HG03196 (cell line): ENCODE measurements around the gene MOB3B.

Source experiments
- ATAC-seq: cut with Tn5 transposase; IDR thresholded peaks from one replicate; pipeline ENCODE4 v1.9.1; 2021; ENCODE audit not compliant: unreplicated experiment

Gene MOB3B

GRCh38 chr9:27529316-27530278 lies at the start of gene MOB3B:
TSS of gene MOB3B (minus strand) at chr9:27529814. CDS start at chr9:27455550, 74,264 bp downstream.
- peak; percentile 89 for ATAC-seq

GRCh38 chr9:27573634-27574590 lies 44.3 kb upstream of the MOB3B start:
- ATAC-seq: peak; percentile 90

GRCh38 chr9:27572918-27573633 lies 43.5 kb upstream of the MOB3B start, which contains the start of gene C9orf72:
TSS of gene C9orf72 (minus strand) at chr9:27573481. CDS start at chr9:27567120, 6,361 bp downstream.
- ATAC-seq: peak; percentile 69

DNA sequence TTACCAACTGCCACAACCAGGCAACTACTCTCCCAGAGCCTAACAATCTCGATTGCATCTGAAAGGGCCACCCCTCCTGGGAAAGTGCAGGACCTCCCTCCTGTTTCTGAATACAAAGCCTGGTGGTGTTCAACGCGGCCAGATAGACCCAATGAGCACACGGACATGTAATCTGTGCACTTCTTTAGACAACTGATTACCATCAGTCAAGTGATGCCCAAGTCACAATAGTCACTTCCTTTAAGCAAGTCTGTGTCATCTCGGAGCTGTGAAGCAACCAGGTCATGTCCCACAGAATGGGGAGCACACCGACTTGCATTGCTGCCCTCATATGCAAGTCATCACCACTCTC lies 42.9 kb upstream of the MOB3B start:
- peak; percentile 30 for ATAC-seq

- no peak for ATAC-seq
Observed at GRCh38 chr9:27572061-27572460, 42.4 kb upstream of the MOB3B start.

DNA sequence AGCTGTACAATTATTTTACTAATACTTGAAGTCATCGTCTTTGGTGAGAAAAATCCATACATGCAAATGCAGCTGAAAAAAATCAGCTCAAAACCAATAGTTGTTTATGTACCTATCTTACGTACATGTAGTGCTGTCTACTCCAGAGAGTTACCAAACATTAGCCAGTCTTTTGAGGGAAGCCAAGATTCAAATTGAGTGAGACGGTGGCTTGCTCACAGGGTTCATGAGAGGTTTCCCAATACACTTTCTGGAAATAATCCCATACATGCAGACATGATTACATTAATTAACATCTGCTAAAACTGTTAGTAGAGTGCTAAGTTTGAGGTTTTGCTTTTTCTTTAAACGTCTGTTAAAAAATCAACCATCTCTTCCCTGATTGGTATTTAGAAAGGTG lies 41.4 kb upstream of the MOB3B start:
- no peak for ATAC-seq

DNA sequence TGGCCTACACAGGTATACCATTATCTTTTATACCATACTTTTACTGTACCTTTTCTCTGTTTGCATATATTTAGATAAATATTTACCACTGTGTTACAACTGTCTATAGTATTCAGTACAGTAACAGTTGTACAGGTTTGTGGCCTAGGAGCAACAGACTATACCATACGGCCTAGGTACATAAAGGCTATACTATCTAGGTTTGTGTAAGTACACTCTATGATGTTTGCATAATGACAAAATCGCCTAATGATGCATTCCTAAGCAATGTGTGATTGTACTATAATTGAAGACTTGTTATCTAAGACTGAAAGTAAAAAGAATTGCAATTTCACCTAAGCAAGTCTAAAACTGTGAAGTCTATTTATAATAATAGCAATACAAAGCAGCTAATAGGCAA lies 39.8 kb upstream of the MOB3B start:
- ATAC-seq: no peak

DNA sequence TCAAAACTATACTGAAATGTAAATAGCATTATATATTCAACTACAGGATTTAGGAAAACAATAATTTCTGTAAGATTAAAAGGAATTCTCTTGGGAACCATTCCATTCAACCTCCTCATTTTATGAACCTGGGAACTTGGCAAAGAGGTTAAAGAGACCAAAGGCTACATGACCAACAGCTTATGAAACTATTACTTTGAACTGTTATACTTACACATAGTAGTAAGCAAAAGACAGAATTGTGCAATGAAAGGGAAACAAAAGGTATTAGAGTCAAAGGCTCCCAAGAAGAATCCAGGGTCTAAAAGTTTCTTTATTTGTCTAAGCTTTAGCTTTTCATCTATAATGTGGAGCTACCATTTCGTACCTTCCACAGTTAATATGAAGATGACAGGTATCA lies 36.5 kb upstream of the MOB3B start:
- no peak for ATAC-seq

DNA sequence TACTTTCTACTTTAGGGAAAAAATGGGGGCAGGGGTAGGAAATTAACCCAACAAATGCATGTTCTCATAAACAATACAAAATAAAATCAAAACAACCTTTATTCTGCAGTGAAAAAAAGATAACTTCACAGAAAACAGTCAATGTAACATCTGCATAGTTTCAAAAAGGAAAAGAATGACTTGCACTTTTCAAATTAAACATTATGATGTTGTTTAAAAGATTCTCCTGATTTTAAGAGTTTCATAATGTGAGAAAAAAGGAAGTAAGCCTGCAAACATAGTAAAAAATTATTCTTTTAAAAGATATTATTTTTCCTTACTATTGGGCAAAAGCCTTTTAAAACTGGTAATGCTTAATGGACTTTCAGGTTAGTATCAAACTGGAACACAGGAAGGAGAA lies 36.1 kb upstream of the MOB3B start:
- ATAC-seq: no peak

- ATAC-seq: no peak
Observed at GRCh38 chr9:27564670-27565069, 35.1 kb upstream of the MOB3B start.

DNA sequence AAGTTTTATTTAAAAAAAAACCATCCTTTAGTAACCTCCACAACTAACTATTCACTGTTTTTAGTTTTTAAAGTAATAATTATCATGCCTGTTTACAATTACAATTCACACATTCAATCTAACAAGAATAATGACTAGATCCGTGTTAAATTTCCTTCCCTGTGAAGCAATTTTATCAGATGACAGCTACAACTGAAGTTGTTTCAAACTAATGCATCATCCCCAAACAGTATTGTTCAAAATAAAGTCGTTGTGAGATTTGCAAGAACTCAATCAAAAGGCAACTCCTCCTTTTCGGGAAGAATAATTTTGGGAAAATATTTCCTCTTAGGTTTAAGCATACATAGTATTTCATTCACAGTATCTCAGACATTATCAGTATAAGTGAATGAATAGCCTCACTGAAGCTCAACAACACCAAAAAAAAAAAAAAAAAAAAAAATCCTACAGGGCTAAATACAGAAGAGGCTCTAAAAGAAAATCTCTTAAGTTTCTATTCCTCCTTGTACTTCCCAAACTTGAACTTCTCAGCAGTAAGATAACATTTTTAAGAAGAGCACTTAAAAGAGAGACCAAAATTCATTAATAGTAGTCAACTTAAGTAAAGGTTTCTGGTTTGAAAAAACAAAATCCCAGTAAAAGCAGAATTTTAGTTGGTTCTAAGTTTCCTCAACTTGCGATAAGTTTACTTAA lies 34.3 kb upstream of the MOB3B start:
- no peak for ATAC-seq

- no peak for ATAC-seq
Observed at GRCh38 chr9:27561685-27562084, 32.1 kb upstream of the MOB3B start.

- no peak for ATAC-seq
Observed at GRCh38 chr9:27560457-27560856, 30.8 kb upstream of the MOB3B start.

GRCh38 chr9:27558307-27558706 lies 28.7 kb upstream of the MOB3B start:
- ATAC-seq: no peak

- ATAC-seq: no peak
Observed at GRCh38 chr9:27556470-27556869, 26.9 kb upstream of the MOB3B start.

GRCh38 chr9:27554712-27555111 lies 25.1 kb upstream of the MOB3B start:
- ATAC-seq: no peak

- no peak for ATAC-seq
Observed at GRCh38 chr9:27549196-27549755, 19.7 kb upstream of the MOB3B start.

DNA sequence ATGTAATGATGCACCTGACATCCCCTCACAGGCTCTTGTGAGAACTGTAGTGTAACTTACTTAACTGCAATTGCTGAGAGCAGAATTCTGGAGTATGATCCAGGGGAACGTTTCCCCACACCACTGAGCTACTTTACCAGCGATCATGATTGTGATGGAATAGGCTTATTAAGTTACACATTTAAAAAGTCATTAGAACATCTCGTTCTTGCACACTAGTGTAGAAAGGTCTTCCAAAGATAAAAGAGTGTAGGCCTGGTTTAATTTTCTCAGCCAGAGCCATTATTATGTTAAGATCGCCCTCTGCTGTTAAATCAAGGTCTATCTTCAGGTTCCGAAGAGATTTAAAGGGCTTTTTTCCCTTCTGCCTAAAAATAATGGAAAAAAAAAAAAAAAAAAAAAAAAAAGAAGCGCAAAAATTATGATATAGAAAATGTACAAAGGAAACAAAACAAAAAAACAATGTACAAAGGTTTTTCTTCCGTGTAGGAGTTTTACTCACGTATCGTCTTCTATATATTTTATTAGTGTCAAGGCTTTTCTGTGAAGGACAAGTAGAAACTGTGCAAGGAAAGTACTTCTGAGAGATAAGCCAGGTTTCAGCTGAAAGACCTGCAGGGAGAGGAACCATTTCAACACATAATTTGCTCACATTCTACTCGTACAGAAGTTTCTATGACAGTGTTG lies 18.6 kb upstream of the MOB3B start:
- no peak for ATAC-seq

DNA sequence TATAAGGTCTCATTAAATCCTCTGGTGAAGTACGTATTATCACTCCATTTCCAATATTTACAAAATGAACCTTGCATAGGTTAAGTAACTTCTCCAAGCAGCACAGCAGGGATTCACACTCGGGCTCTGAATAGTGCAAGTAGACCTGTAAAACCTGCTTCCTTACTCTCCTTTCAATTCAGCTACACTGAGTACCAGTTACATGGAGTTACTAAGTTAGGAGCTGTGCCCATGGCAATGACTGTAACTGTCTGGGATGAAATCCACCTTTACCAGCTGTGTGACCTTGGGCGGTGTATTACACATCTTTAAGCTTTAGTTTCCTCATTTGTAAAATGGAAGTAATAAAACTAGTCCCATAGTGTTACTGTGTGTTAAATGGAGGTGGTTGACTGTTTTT lies 15.9 kb upstream of the MOB3B start:
- no peak for ATAC-seq
